DND-41 (cell line): ENCODE data around the gene PSTPIP2.

ENCODE experiments used
- ATAC-seq: fragments of 200-7000 bp; cut with Tn5 transposase; 3 replicates; pipeline ENCODE4 v1.9.1; 2021; ENCODE audit warnings: low read depth; ENCODE audit not compliant: insufficient read depth
- DNase-seq: peaks from one replicate; pipeline ENCODE4 v3.0.0-alpha.2; 2020
- H2AFZ ChIP-seq: 2 replicates; pipeline ENCODE4 v1.6.0; 2012; ENCODE audit warnings: low read depth, low read length
- H3K27ac ChIP-seq: 2 replicates; pipeline ENCODE4 v1.5.1; 2012; ENCODE audit warnings: low read length, inconsistent platforms
- H3K27me3 ChIP-seq: fragments of 200-600 bp; sonication (generic); 2 replicates; pipeline ENCODE4 v1.6.0; 2012; ENCODE audit warnings: low read length, mild to moderate bottlenecking, inconsistent platforms; ENCODE audit not compliant: insufficient read depth, poor library complexity
- H3K36me3 ChIP-seq: 2 replicates; pipeline ENCODE4 v1.5.1; 2012; ENCODE audit warnings: low read length, inconsistent platforms; ENCODE audit not compliant: insufficient read depth
- H3K4me1 ChIP-seq: 2 replicates; pipeline ENCODE4 v1.5.1; 2012; ENCODE audit warnings: mild to moderate bottlenecking, low read length; ENCODE audit not compliant: insufficient read depth
- H3K4me2 ChIP-seq: 2 replicates; pipeline ENCODE4 v1.6.0; 2012; ENCODE audit warnings: mild to moderate bottlenecking, moderate library complexity, low read length, inconsistent platforms; ENCODE audit not compliant: insufficient read depth
- H3K4me3 ChIP-seq, 2 experiments: fragments of 200-600 bp in 1 of 2; shearing (Covaris generic) in 1 of 2; 2 replicates each; pipeline ENCODE4 v1.5.1; 2012 to 2016; ENCODE audit warnings: inconsistent platforms in 2 of 2, low read length in 2 of 2, mild to moderate bottlenecking in 2 of 2, low read depth in 1 of 2, moderate library complexity in 1 of 2
- H3K79me2 ChIP-seq: 2 replicates; pipeline ENCODE4 v1.6.0; 2012; ENCODE audit warnings: low read length, inconsistent platforms; ENCODE audit not compliant: insufficient read depth
- H3K9ac ChIP-seq: 2 replicates; pipeline ENCODE4 v1.6.0; 2012; ENCODE audit warnings: low read depth, mild to moderate bottlenecking, inconsistent platforms, low read length, moderate library complexity
- H3K9me3 ChIP-seq: 2 replicates; pipeline ENCODE4 v1.5.1; 2012; ENCODE audit warnings: low read length, moderate library complexity, mild to moderate bottlenecking, inconsistent platforms; ENCODE audit not compliant: insufficient read depth, severe bottlenecking
- H4K20me1 ChIP-seq: 2 replicates; pipeline ENCODE4 v1.6.0; 2012; ENCODE audit warnings: low read length; ENCODE audit not compliant: insufficient read depth
- CTCF ChIP-seq: IDR thresholded peaks from 2 replicates; pipeline ENCODE4 v1.5.1; 2012; ENCODE audit warnings: borderline replicate concordance, low read length, moderate library complexity, mild to moderate bottlenecking; ENCODE audit not compliant: poor library complexity, severe bottlenecking; ENCODE audit errors: extremely low read depth
- EZH2 ChIP-seq: IDR thresholded peaks from 3 replicates; pipeline ENCODE4 v1.6.1; 2012; ENCODE audit warnings: borderline replicate concordance, low read depth, mild to moderate bottlenecking, moderate library complexity, low read length, inconsistent platforms; ENCODE audit not compliant: severe bottlenecking

The PSTPIP2 gene

GRCh38 chr18:45938488-45938935 lies 133.5 kb downstream of the PSTPIP2 start:
- H3K36me3 ChIP-seq: peaks cover 65% of the 10 kb centered on the region
- DNase-seq (no peak), ATAC-seq (peak; percentile 70)
- TF ChIP-seq EZH2 (no peak), CTCF (no peak)
- no peaks in the 10 kb centered on the region for H3K27me3 ChIP-seq
- no peak overlapping the region for H3K4me2 ChIP-seq
- H4K20me1 ChIP-seq: no peaks in the 10 kb centered on the region
- no peaks in the 10 kb centered on the region for H3K9me3 ChIP-seq
- no peak overlapping the region for H3K4me3 ChIP-seq
- no peak overlapping the region for H2AFZ ChIP-seq
- no peaks in the 10 kb centered on the region for H3K4me1 ChIP-seq
- H3K79me2 ChIP-seq: no peaks in the 10 kb centered on the region
- no peak overlapping the region for H3K9ac ChIP-seq
- no peak overlapping the region for H3K27ac ChIP-seq

GRCh38 chr18:45935591-45936335 lies 136.3 kb downstream of the PSTPIP2 start:
- no peak overlapping the region for H3K4me3 ChIP-seq
- no peak overlapping the region for H3K4me2 ChIP-seq
- TF ChIP-seq CTCF: no peak
- TF ChIP-seq EZH2: no peak
- no peak overlapping the region for H2AFZ ChIP-seq
- H3K9ac ChIP-seq: no peak overlapping the region
- no peaks in the 10 kb centered on the region for H4K20me1 ChIP-seq
- no peaks in the 10 kb centered on the region for H3K79me2 ChIP-seq
- ATAC-seq (no peak), DNase-seq (no peak)
- H3K27ac ChIP-seq: no peak overlapping the region; the same call in 1 of the 2 replicates
- no peaks in the 10 kb centered on the region for H3K4me1 ChIP-seq
- H3K27me3 ChIP-seq: no peaks in the 10 kb centered on the region
- peaks cover 57% of the 10 kb centered on the region for H3K36me3 ChIP-seq
- no peaks in the 10 kb centered on the region for H3K9me3 ChIP-seq
